Measurements from ENCODE around the gene DTX2. TPM values are rescaled to one million over a fixed set of nuclear protein-coding genes. Genes with fewer than 3 reads are reported as not detected.
A peak's percentile ranks its signal among the peaks of the same experiment; 100 is the strongest.
"Not testable (repeated sequence)": the region's sequence is repeated elsewhere in the genome, so short reads cannot be mapped to it uniquely, and the experiment has no call there.

DTX2 gene
- total RNA-seq, 1 experiment from 2014 or later = 100 TPM

DNA sequence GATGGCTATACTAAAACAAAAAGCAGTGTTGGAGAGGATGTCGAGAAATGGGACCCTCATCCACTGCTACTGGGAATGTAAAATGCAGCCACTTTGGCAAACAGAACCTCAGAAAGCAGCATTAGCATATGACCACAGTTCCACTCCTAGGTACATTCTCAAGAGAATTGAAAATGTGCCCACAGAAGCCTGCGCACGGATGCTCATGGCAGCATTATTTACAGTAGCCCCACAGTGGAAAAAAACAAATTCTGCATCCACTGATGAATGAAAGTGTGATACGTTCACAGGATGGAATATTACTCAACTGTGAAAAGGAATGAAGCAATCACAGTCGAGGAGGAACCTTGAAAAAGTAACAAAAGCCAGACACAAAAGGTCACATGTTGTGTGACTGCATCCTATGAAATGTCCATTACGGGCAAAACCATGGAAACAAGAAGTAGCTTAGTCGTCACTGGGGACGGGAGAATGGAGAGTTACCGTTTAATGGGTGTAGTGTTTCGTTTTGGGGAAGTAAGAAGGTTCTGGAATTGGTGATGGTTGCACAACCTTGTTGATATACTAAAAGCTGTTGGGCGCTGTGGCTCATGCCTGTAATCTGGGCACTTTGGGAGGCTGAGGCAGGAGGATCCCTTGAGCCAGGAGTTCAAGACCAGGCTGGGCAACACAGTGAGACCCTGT is 46.4 kb downstream of the DTX2 start:
- intact Hi-C loops (cut with micrococcal nuclease; ENCODE audit: unreplicated experiment) = loop anchor here (2.0 kb wide), 1 partner anchor 491 kb away; no protein-coding TSS in a partner anchor
- Histone ChIP-seq H3K4me3 (no peak overlapping the region), H2AFZ (no peak overlapping the region), H3K9me3 (ENCODE audit: insufficient read depth, low read depth) (no peaks in the 10 kb centered on the region), H4K20me1 (ENCODE audit: insufficient read depth) (no peaks in the 10 kb centered on the region), H3K27me3 (ENCODE audit: insufficient read depth, low read depth) (no peaks in the 10 kb centered on the region), H3K4me1 (replicated peaks; ENCODE audit: insufficient read depth) (peaks cover 20% of the 10 kb centered on the region), H3F3A (ENCODE audit: insufficient read depth, low read depth) (peaks cover 38% of the 10 kb centered on the region), H3K36me3 (ENCODE audit: low read depth) (no peaks in the 10 kb centered on the region; the same call in 1 of the 2 replicates), H3K27ac (no peak overlapping the region), H3K79me2 (ENCODE audit: low read depth) (no peaks in the 10 kb centered on the region), H3K4me2 (no peak overlapping the region), H3K9me2 (ENCODE audit: insufficient read depth) (no peaks in the 10 kb centered on the region)
- TF ChIP-seq, protein P1, sequence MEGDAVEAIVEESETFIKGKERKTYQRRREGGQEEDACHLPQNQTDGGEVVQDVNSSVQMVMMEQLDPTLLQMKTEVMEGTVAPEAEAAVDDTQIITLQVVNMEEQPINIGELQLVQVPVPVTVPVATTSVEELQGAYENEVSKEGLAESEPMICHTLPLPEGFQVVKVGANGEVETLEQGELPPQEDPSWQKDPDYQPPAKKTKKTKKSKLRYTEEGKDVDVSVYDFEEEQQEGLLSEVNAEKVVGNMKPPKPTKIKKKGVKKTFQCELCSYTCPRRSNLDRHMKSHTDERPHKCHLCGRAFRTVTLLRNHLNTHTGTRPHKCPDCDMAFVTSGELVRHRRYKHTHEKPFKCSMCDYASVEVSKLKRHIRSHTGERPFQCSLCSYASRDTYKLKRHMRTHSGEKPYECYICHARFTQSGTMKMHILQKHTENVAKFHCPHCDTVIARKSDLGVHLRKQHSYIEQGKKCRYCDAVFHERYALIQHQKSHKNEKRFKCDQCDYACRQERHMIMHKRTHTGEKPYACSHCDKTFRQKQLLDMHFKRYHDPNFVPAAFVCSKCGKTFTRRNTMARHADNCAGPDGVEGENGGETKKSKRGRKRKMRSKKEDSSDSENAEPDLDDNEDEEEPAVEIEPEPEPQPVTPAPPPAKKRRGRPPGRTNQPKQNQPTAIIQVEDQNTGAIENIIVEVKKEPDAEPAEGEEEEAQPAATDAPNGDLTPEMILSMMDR (conservative IDR thresholded peaks at IDR 0.05) = no peak
- POLR2A ChIA-PET (ENCODE audit: unreplicated experiment) = no interaction called here
- CTCF ChIA-PET = no interaction called here
- BruUV-seq (replicated peaks) = no TSS peak
- DNase-seq = peak in 1 of 2 experiments; percentile 35

DNA sequence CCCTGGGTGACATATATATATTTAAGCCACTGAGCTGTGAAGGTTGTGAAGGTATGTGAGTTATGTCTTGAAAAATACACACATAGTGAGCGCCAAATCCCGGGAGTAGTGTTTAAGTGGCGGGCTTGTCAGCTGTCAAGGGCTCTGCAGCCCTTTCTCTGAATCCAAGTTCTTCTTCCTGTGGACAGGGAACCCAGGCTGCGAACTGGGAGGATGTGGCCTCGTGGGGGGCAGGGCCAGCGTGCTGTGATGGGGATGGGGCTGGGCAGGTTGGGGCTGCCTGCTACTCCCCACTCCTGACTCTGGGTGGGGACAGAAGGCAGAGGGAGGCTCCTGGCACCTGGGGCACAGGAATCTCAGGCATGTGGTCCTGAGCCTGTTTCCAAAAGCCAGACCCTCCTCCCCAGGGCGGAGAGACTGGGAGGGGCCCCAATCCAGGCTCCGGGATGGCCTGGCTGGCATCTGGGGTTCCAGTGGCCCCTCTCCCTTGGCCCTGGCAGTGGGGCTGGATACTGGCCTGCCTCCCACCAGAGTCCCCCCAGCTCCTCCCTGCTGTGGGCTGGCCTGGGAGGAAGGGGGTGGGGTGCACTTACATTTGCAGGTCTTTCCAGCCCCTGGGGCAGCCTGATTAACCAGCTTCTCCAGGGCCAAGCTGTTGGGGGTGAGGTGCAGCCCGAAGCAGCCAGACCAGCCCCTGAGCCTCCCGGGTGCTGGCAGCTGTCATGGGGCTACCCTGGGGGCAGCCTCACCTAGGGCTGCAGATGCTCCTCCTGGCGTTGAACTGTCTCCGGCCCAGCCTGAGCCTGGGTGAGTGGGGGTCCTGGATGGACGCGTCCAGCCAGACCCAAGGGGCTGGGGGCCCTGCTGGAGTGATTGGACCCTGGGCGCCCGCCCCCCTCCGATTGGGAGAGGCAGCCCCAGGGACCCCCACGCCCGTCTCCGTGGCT is 48.7 kb downstream of the DTX2 start, which contains the start of gene UPK3B:
Gene UPK3B, plus strand, starts transcription at position 622 of the 947 bp plus-strand sequence. Its CDS starts 101 bp downstream, at position 723.
- peak within 1 kb of the TSS; percentile 48 for H3K27ac ChIP-seq
- H2AFZ ChIP-seq = no peak within 1 kb of the TSS

DNA sequence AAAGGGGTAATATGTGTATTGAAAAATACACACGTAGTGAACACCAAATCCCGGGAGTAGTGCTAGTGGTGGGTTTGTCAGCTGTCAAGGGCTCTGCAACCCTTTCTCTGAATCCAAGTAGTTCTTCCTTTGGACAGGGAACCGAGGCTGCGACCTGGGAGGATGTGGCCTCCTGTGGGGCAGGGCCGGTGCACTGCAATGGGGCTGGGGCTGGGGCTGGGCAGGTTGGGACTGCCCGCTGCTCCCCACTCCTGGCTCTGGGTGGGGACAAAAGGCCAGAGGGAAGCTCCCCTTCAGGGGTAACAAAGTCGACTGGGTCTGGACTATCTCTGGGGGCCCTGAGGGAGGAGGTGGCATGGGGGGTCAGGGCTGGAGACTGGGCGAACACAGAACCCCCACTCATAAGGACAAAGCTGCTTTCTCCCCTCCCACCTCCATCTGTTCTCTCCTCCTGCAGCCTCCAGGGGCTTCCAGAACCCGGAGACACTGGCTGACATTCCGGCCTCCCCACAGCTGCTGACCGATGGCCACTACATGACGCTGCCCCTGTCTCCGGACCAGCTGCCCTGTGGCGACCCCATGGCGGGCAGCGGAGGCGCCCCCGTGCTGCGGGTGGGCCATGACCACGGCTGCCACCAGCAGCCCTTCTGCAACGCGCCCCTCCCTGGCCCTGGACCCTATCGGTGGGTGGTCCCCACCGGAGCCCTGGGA is 49.8 kb downstream of the DTX2 start:
- peaks cover 35% of the 10 kb centered on the region for H3F3A ChIP-seq (ENCODE audit: insufficient read depth, low read depth)
- peak overlapping the region; percentile 82 for H3K4me2 ChIP-seq
- H3K36me3 ChIP-seq (ENCODE audit: low read depth); H3K27me3 ChIP-seq (ENCODE audit: insufficient read depth, low read depth); H2AFZ ChIP-seq; H4K20me1 ChIP-seq (ENCODE audit: insufficient read depth); DNase-seq; H3K9me2 ChIP-seq (ENCODE audit: insufficient read depth); POLR2A ChIA-PET (ENCODE audit: unreplicated experiment); H3K9me3 ChIP-seq (ENCODE audit: insufficient read depth, low read depth); H3K79me2 ChIP-seq (ENCODE audit: low read depth); CTCF ChIA-PET; H3K27ac ChIP-seq: not testable (repeated sequence)
- BruUV-seq (replicated peaks) = TSS peak; percentile 55
- peaks cover 28% of the 10 kb centered on the region for H3K4me1 ChIP-seq (replicated peaks; ENCODE audit: insufficient read depth)
- peak overlapping the region; percentile 53; the same call in 1 of the 2 replicates for H3K4me3 ChIP-seq
- intact Hi-C loops (cut with micrococcal nuclease; ENCODE audit: unreplicated experiment) = loop anchor here (2.0 to 5.0 kb wide), 2 partner anchors 89 to 194 kb away; no protein-coding TSS in a partner anchor

More for the DNA sequence above, 48.7 kb downstream of the DTX2 start, which contains the start of gene UPK3B:
- Histone ChIP-seq H3K9me2 (ENCODE audit: insufficient read depth) (no peaks in the 10 kb centered on the region), H3K4me1 (replicated peaks; ENCODE audit: insufficient read depth) (peaks cover 28% of the 10 kb centered on the region), H3F3A (ENCODE audit: insufficient read depth, low read depth) (peaks cover 38% of the 10 kb centered on the region), H3K36me3 (ENCODE audit: low read depth) (no peaks in the 10 kb centered on the region; the same call in 1 of the 2 replicates), H3K27me3 (ENCODE audit: insufficient read depth, low read depth) (no peaks in the 10 kb centered on the region), H3K9me3 (ENCODE audit: insufficient read depth, low read depth) (no peaks in the 10 kb centered on the region), H3K79me2 (ENCODE audit: low read depth) (no peaks in the 10 kb centered on the region), H3K4me3 (peak within 1 kb of the TSS; percentile 44), H3K4me2 (peak within 1 kb of the TSS; percentile 82), H4K20me1 (ENCODE audit: insufficient read depth) (no peaks in the 10 kb centered on the region)
- BruUV-seq (replicated peaks) = TSS peak; percentile 34
- intact Hi-C loops (cut with micrococcal nuclease; ENCODE audit: unreplicated experiment) = loop anchor here (2.0 to 5.0 kb wide), 2 partner anchors 87 to 193 kb away; no protein-coding TSS in a partner anchor
- CTCF ChIA-PET = interaction anchor here (1.6 kb wide), 1 partner anchor 150 kb away, joined by 14 read pairs; no protein-coding TSS in a partner anchor
- POLR2A ChIA-PET (ENCODE audit: unreplicated experiment) = interaction anchor here (0.7 kb wide), 3 partner anchors 151 to 603 kb away, joined by 3 to 4 read pairs (median 3); partner anchors contain the start of gene YWHAG
- TF ChIP-seq EZH2 (IDR thresholded peaks at IDR 0.05; ENCODE audit: low read depth) = no peak
- TF ChIP-seq, protein P1 (conservative IDR thresholded peaks at IDR 0.05) = no peak; the same call in 1 of the 2 replicates
- peak; percentile 85 to 95 for DNase-seq

DNA sequence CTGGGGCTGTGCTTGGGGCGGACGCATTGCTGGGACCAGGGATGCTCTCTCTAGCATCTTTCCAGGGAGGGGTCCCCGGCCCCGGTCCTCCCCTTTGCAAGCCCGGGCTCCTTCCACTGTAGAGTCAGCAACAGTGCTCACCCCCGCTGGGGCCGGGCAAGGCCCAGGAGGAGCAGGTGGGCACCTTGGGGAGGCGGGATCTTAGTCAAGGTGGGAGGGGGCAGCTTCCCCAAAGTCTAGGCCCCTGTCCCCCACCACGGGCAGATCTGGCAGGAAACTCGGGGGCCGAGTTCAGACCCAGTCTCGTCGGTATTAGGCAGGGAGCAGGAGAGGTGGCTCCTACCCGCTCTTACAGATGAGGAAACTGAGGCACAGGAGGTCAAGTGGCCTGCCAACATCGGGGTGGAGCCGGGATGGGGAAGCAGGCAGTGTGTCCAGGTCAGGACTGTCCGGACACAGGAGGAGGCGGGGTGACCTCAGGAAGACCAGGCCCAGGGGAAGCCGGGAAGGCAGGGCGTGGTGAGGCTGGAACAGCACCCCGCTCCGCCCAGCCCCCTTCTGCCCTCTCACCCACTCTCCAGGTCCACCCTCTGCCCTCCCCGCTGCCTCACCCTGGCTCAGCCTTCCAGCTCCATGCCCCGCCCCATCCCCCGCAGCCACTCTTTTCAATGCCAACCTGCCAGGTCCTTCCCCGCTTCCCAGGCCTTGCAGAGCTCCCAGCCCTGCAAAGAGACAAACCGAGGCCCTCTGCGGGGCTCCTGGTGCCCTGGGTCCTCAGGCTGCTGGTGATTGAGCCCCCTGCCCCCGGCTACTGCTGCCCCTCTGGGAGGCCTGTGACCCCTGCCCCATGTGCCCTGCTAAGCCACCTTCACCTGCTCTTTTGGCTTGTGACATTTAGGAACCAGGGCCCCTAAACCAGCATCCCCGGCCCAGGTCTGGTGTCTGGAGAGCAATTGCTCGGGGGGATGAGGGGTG is 50.7 kb downstream of the DTX2 start:
- H3K4me1 ChIP-seq (replicated peaks; ENCODE audit: insufficient read depth) = peaks cover 28% of the 10 kb centered on the region
- H3K27me3 ChIP-seq (ENCODE audit: insufficient read depth, low read depth); H3K79me2 ChIP-seq (ENCODE audit: low read depth); H2AFZ ChIP-seq; H3K36me3 ChIP-seq (ENCODE audit: low read depth); H3K9me2 ChIP-seq (ENCODE audit: insufficient read depth); CTCF ChIA-PET; POLR2A ChIA-PET (ENCODE audit: unreplicated experiment); H3K9me3 ChIP-seq (ENCODE audit: insufficient read depth, low read depth); H4K20me1 ChIP-seq (ENCODE audit: insufficient read depth): not testable (repeated sequence)
- peaks cover 33% of the 10 kb centered on the region for H3F3A ChIP-seq (ENCODE audit: insufficient read depth, low read depth)
- intact Hi-C loops (cut with micrococcal nuclease; ENCODE audit: unreplicated experiment) = loop anchor here (2.0 to 5.0 kb wide), 2 partner anchors 89 to 195 kb away; no protein-coding TSS in a partner anchor
- DNase-seq = peak in 1 of 2 experiments; percentile 73
- TSS peak; percentile 7 for BruUV-seq (replicated peaks)
- peak overlapping the region; percentile 82 for H3K4me2 ChIP-seq
- peak overlapping the region; percentile 53; the same call in 1 of the 2 replicates for H3K4me3 ChIP-seq
- H3K27ac ChIP-seq = peak overlapping the region; percentile 43; the same call in 1 of the 2 replicates

All from PC-9 (cell line).